ENCODE results near the gene ABHD12B.
"Not testable (repeated sequence)": the region's sequence is repeated elsewhere in the genome, so short reads cannot be mapped to it uniquely, and the experiment has no call there.

ABHD12B gene

GRCh38 chr14:50897658-50898175 is 25.9 kb downstream of the ABHD12B start:
- no peak for DNase-seq

- DNase-seq = no peak
Observed at GRCh38 chr14:50901361-50901760, 29.5 kb downstream of the ABHD12B start.

GRCh38 chr14:50904719-50905118 is 32.9 kb downstream of the ABHD12B start:
- DNase-seq = no peak

- DNase-seq = no peak
Observed at GRCh38 chr14:50906326-50907065, 34.6 kb downstream of the ABHD12B start.

GRCh38 chr14:50910495-50911420 is 38.9 kb downstream of the ABHD12B start:
- DNase-seq = no peak

GRCh38 chr14:50917449-50917848 is 45.6 kb downstream of the ABHD12B start:
- DNase-seq = no peak

- DNase-seq = not testable (repeated sequence)
Observed at GRCh38 chr14:50919524-50919923, 47.7 kb downstream of the ABHD12B start.

GRCh38 chr14:50920482-50921230 is 48.8 kb downstream of the ABHD12B start:
- no peak for DNase-seq

GRCh38 chr14:50922803-50923202 is 51.0 kb downstream of the ABHD12B start:
- no peak for DNase-seq

- no peak for DNase-seq
Observed at GRCh38 chr14:50924236-50924635, 52.4 kb downstream of the ABHD12B start.

- no peak for DNase-seq
Observed at GRCh38 chr14:50924843-50925242, 53.0 kb downstream of the ABHD12B start.

GRCh38 chr14:50926851-50927386 is 55.1 kb downstream of the ABHD12B start:
- no peak for DNase-seq

- DNase-seq = no peak
Observed at GRCh38 chr14:50928002-50928635, 56.3 kb downstream of the ABHD12B start.

- no peak for DNase-seq
Observed at GRCh38 chr14:50929506-50929905, 57.7 kb downstream of the ABHD12B start.

- no peak for DNase-seq
Observed at GRCh38 chr14:50931559-50931958, 59.7 kb downstream of the ABHD12B start.

- no peak for DNase-seq
Observed at GRCh38 chr14:50932156-50932555, 60.3 kb downstream of the ABHD12B start.

GRCh38 chr14:50932592-50933495 is 61.0 kb downstream of the ABHD12B start:
- DNase-seq = no peak

- no peak for DNase-seq
Observed at GRCh38 chr14:50935126-50936015, 63.5 kb downstream of the ABHD12B start.

- DNase-seq = no peak
Observed at GRCh38 chr14:50936016-50936340, 64.1 kb downstream of the ABHD12B start.

- no peak for DNase-seq
Observed at GRCh38 chr14:50936882-50937281, 65.0 kb downstream of the ABHD12B start.
